Fibroblast of the aortic adventitia (primary cell): ENCODE measurements around the gene XPO6. TPM values are rescaled to one million over a fixed set of nuclear protein-coding genes. Genes with fewer than 3 reads are reported as not detected.

ENCODE experiments used
- DNase-seq: peaks from one replicate; pipeline ENCODE4 v3.0.0-alpha.2; 2010; ENCODE audit warnings: low read depth
- H3K4me3 ChIP-seq: 2 replicates; pipeline ENCODE4 v1.5.1; 2011; ENCODE audit warnings: low read depth, mild to moderate bottlenecking, control low read depth, low read length, moderate library complexity
- CTCF ChIP-seq: IDR thresholded peaks from 2 replicates; pipeline ENCODE4 v1.5.1; 2011; ENCODE audit warnings: mild to moderate bottlenecking, low read length, control low read depth, inconsistent platforms; ENCODE audit not compliant: insufficient read depth
- total RNA-seq: library from RNA; depleted of rRNA; stranded (reverse); fragments of >200 nt; gene quantifications from 2 replicates; pipeline ENCODE4 v1.2.3, GENCODE V29; 2012; ENCODE audit warnings: low replicate concordance

The XPO6 gene
- total RNA-seq, 1 donor = 112 TPM

GRCh38 chr16:28208824-28209223, 2.9 kb downstream of the XPO6 start:
- no peak for TF ChIP-seq CTCF
- no peak for DNase-seq
- no peak overlapping the region for H3K4me3 ChIP-seq

GRCh38 chr16:28208131-28208530, 3.6 kb downstream of the XPO6 start:
- no peak for TF ChIP-seq CTCF
- no peak for DNase-seq
- H3K4me3 ChIP-seq = no peak overlapping the region

- no peak for DNase-seq
- TF ChIP-seq CTCF = no peak
- H3K4me3 ChIP-seq = no peak overlapping the region
These were observed 4.4 kb downstream of the XPO6 start for GRCh38 chr16:28207399-28207798.

GRCh38 chr16:28205974-28206373, 5.8 kb downstream of the XPO6 start:
- TF ChIP-seq CTCF = no peak
- H3K4me3 ChIP-seq = no peak overlapping the region
- DNase-seq = no peak

- DNase-seq = no peak
- TF ChIP-seq CTCF = no peak
- no peak overlapping the region for H3K4me3 ChIP-seq
These were observed 6.5 kb downstream of the XPO6 start for GRCh38 chr16:28205117-28205899.

- TF ChIP-seq CTCF = no peak
- no peak overlapping the region for H3K4me3 ChIP-seq
- DNase-seq = no peak
These were observed 7.1 kb downstream of the XPO6 start for GRCh38 chr16:28204622-28205021.

GRCh38 chr16:28204204-28204603, 7.6 kb downstream of the XPO6 start:
- no peak for TF ChIP-seq CTCF
- DNase-seq = no peak
- no peak overlapping the region for H3K4me3 ChIP-seq
